Stomach (tissue), 9 donors: ENCODE measurements around the gene STPG2. TPM values are rescaled to one million over a fixed set of nuclear protein-coding genes. Genes with fewer than 3 reads are reported as not detected.

ENCODE experiments used
- DNase-seq, 2 donors: peaks; one replicate each; pipeline versions ENCODE4 v3.0.0 to v3.0.0-alpha.2; 2013 to 2019
- H3K27ac ChIP-seq, 5 donors: fragments of 200-600 bp in 4 of 5; sonication (generic) in 4 of 5; one replicate each; pipeline ENCODE4 v1.5.1; 2013 to 2019; ENCODE audit warnings: mild to moderate bottlenecking in 1 of 5, moderate library complexity in 1 of 5
- H3K27me3 ChIP-seq, 3 donors: fragments of 200-600 bp; sonication (generic); one replicate each; pipeline ENCODE4 v1.5.1; 2017 to 2019; ENCODE audit warnings: mixed run types in 1 of 3
- H3K36me3 ChIP-seq, 4 donors: fragments of 200-600 bp; sonication (generic); 1 replicate in 3 of 4; 2 replicates in 1 of 4; pipeline ENCODE4 v1.5.1; 2016 to 2019
- H3K4me1 ChIP-seq, 4 donors: fragments of 200-600 bp; sonication (generic); one replicate each; pipeline ENCODE4 v1.5.1; 2016 to 2019
- H3K4me3 ChIP-seq, 4 donors: fragments of 200-600 bp; sonication (generic) in 3 of 4; one replicate each; pipeline ENCODE4 v1.5.1; 2016 to 2019; ENCODE audit warnings: mild to moderate bottlenecking in 1 of 4
- H3K9me3 ChIP-seq, 4 donors: fragments of 200-600 bp; sonication (generic); one replicate each; pipeline ENCODE4 v1.5.1; 2016 to 2019
- EP300 ChIP-seq: sonication (generic); formaldehyde crosslinking; IDR thresholded peaks from one replicate; pipeline ENCODE4 v1.6.1; 2017; ENCODE audit warnings: antibody characterized with exemption
- POLR2A ChIP-seq, 4 donors: fragments of 450-650 bp; IDR thresholded peaks; one replicate each; pipeline ENCODE4 v1.6.1; 2016; ENCODE audit warnings: antibody characterized with exemption in 4 of 4, control low read depth in 2 of 4, mild to moderate bottlenecking in 1 of 4, moderate library complexity in 1 of 4
- POLR2AphosphoS5 ChIP-seq, 3 donors: sonication (generic); formaldehyde crosslinking; IDR thresholded peaks; one replicate each; pipeline ENCODE4 v1.6.1; 2016; ENCODE audit warnings: antibody characterized with exemption in 3 of 3
- WGBS, 5 donors: extraction: QIAGEN DNeasy Blood & Tissue Kit in 3 of 5; methylation state at CpG; one replicate each; pipeline versions ENCODE4 v1.1.5 to v1.1.7; 2013 to 2018; 5-methylcytosine and 5-hydroxymethylcytosine counted together
- intact Hi-C: fragments of 100-400 bp; cut with DNase I; formaldehyde crosslinking; loops from one replicate; pipeline ENCODE4 v1.15.1; 2023; ENCODE audit warnings: low total_unique reads
- polyA plus RNA-seq, 3 donors: library from polyadenylated mRNA; stranded (reverse); fragments of 200-250 nt; gene quantifications; one replicate each; pipeline ENCODE4 v1.2.3, GENCODE V29; 2013
- total RNA-seq, 5 donors: library from RNA; depleted of rRNA; stranded (reverse); fragments of >200 nt; gene quantifications; one replicate each; pipeline versions ENCODE4 v1.1.0 to v1.2.3, GENCODE V29; 2014 to 2016
- TF ChIP-seq, protein P1 (sequence below), 7 experiments: fragments of 450-650 bp in 4 of 7; fragments of 200-600 bp in 3 of 7; sonication (generic) in 3 of 7; IDR thresholded peaks; one replicate each; pipeline ENCODE4 v1.5.1; 2016 to 2019; ENCODE audit warnings: antibody characterized with exemption in 7 of 7, control low read depth in 2 of 7, mild to moderate bottlenecking in 1 of 7
- donor health status: healthy with polysubstance abuse.
- donor health status: Bipolar disorder and iron deficiency.
- donor health status: healthy.

Gene STPG2
- total and polyA plus RNA-seq, 8 donors, result 0.05 to 0.89 (median 0.49) TPM; not detected in 4

DNA sequence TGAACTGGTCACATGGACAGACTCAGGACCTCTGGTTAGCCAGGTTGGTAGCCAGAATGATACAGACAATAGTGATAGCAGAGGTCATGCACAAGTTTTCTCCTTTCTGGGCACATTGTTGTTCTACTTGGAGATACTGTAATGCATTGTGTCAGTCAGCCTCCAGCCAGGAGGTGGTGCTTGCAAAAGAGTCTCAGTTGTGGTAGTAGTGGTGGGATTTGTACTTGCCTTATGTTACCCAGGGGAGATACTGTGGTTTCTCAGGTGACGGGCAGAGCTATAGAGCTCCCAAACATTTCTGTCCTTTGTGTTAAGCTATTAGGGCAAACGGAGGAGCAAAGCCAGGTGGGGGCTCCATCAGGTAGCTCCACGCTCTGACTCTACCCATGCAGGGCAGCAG, 190.5 kb downstream of the STPG2 start:
- H3K4me3 ChIP-seq, result no peak overlapping the region
- no peak overlapping the region for H3K27ac ChIP-seq
- no peak for DNase-seq
- no peaks in the 10 kb centered on the region for H3K27me3 ChIP-seq
- no peaks in the 10 kb centered on the region for H3K36me3 ChIP-seq
- peaks cover 0 to 38% (median 19%) of the 10 kb centered on the region in 4 donors for H3K9me3 ChIP-seq
- H3K4me1 ChIP-seq, result no peaks in the 10 kb centered on the region
- no peak for TF ChIP-seq POLR2A (IDR thresholded peaks at IDR 0.05)
- TF ChIP-seq, protein P1, sequence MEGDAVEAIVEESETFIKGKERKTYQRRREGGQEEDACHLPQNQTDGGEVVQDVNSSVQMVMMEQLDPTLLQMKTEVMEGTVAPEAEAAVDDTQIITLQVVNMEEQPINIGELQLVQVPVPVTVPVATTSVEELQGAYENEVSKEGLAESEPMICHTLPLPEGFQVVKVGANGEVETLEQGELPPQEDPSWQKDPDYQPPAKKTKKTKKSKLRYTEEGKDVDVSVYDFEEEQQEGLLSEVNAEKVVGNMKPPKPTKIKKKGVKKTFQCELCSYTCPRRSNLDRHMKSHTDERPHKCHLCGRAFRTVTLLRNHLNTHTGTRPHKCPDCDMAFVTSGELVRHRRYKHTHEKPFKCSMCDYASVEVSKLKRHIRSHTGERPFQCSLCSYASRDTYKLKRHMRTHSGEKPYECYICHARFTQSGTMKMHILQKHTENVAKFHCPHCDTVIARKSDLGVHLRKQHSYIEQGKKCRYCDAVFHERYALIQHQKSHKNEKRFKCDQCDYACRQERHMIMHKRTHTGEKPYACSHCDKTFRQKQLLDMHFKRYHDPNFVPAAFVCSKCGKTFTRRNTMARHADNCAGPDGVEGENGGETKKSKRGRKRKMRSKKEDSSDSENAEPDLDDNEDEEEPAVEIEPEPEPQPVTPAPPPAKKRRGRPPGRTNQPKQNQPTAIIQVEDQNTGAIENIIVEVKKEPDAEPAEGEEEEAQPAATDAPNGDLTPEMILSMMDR (IDR thresholded peaks at IDR 0.05), result no peak
- TF ChIP-seq EP300, result no peak
- no peak for TF ChIP-seq POLR2AphosphoS5 (IDR thresholded peaks at IDR 0.05)
- 75 to 90% (median 76%) methylated on average over 3 of the region's 3 CpGs for WGBS, 5 donors
- intact Hi-C loops, result no loop called here

DNA sequence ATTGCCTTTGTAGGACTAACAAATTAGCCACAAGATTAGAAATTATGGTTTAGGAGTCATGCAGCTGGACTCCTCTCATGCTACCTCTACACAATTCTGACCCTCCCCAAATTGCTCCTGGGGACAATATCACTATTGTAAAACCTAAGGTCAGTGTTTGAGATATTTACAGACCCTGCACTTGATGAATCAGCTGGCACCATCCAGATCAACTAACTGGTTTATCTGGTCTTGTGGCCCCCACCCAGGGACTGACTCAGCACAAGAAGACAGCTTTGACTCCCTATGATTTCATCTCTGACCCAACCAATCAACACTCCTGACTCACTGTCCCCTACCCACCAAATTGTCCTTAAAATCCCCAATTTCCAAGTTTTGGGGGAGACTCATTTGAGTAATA, 192.4 kb downstream of the STPG2 start:
- no peak for TF ChIP-seq EP300
- TF ChIP-seq POLR2AphosphoS5 (IDR thresholded peaks at IDR 0.05), result no peak
- TF ChIP-seq, protein P1 (IDR thresholded peaks at IDR 0.05), result no peak
- no peak for TF ChIP-seq POLR2A (IDR thresholded peaks at IDR 0.05)
- no peak for DNase-seq
- intact Hi-C loops, result no loop called here
- Histone ChIP-seq H3K9me3 (peaks cover 0 to 41% (median 19%) of the 10 kb centered on the region in 4 donors), H3K27me3 (no peaks in the 10 kb centered on the region), H3K4me3 (no peak overlapping the region), H3K27ac (no peak overlapping the region), H3K4me1 (no peaks in the 10 kb centered on the region), H3K36me3 (no peaks in the 10 kb centered on the region)

DNA sequence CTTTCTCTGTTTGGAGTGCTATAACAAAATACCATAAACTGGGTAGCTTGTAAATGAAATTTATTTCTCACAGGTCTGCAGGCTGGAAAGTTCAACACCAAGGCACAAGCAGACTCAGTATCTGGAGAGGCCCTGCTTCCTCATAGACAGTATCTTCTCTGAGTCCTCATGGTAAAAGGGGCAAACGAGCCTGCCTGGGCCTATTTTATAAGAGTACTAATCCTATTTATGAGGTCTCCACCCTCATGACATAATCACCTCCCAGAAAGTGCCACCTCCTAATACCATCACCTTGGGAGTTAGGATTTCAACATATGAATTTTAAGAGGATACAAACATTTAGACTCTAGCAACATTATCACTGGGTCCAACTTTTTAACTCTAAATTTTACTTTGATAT, 200.3 kb downstream of the STPG2 start:
- Histone ChIP-seq H3K9me3 (peaks cover 0 to 40% (median 33%) of the 10 kb centered on the region in 4 donors), H3K27ac (no peak overlapping the region), H3K4me1 (no peaks in the 10 kb centered on the region), H3K4me3 (no peak overlapping the region), H3K27me3 (no peaks in the 10 kb centered on the region), H3K36me3 (no peaks in the 10 kb centered on the region)
- 45 to 72% (median 56%) methylated on average over 1 of the region's 1 CpG for WGBS, 5 donors
- intact Hi-C loops, result no loop called here
- TF ChIP-seq POLR2A (IDR thresholded peaks at IDR 0.05), result no peak
- no peak for TF ChIP-seq POLR2AphosphoS5 (IDR thresholded peaks at IDR 0.05)
- TF ChIP-seq, protein P1 (IDR thresholded peaks at IDR 0.05), result no peak
- no peak for TF ChIP-seq EP300
- DNase-seq, result no peak

DNA sequence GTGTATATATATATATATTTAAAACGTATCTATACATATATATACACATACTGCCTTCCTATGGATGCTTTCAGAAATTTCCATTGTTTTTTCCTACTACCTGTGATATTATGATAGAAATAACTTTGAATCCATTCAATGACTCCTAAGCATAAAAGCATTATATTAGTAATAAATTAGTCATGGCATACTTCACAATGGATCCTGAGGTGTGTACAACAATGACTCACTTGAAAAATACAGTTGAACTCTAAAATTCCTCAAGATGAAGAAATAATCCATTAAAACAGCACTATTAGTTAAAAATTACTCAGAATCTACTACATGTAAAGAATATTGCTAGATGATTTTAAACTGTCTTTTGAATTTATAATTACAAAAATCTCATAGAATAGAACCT, 201.1 kb downstream of the STPG2 start:
- no peaks in the 10 kb centered on the region for H3K4me1 ChIP-seq
- no peaks in the 10 kb centered on the region for H3K27me3 ChIP-seq
- TF ChIP-seq, protein P1 (IDR thresholded peaks at IDR 0.05), result no peak
- no peak for TF ChIP-seq POLR2A (IDR thresholded peaks at IDR 0.05)
- no peak for TF ChIP-seq EP300
- TF ChIP-seq POLR2AphosphoS5 (IDR thresholded peaks at IDR 0.05), result no peak
- intact Hi-C loops, result no loop called here
- no peaks in the 10 kb centered on the region for H3K36me3 ChIP-seq
- H3K4me3 ChIP-seq, result no peak overlapping the region
- DNase-seq, result no peak
- peaks cover 0 to 49% (median 39%) of the 10 kb centered on the region in 4 donors for H3K9me3 ChIP-seq
- no peak overlapping the region for H3K27ac ChIP-seq
- 64 to 79% (median 71%) methylated on average over 1 of the region's 1 CpG for WGBS, 5 donors
